HG02759 (cell line): ENCODE data around the gene FAM228B.
"Not testable (repeated sequence)": the region's sequence is repeated elsewhere in the genome, so short reads cannot be mapped to it uniquely, and the experiment has no call there.

Experiments
- ATAC-seq: cut with Tn5 transposase; IDR thresholded peaks from one replicate; pipeline ENCODE4 v1.9.1; 2021; ENCODE audit warnings: mild to moderate bottlenecking, moderate library complexity; ENCODE audit not compliant: unreplicated experiment

The FAM228B gene

GRCh38 chr2:24153478-24153877 is 30.2 kb downstream of the FAM228B start:
- no peak for ATAC-seq

GRCh38 chr2:24158131-24158530 is 34.9 kb downstream of the FAM228B start:
- ATAC-seq = no peak

GRCh38 chr2:24159708-24160107 is 36.4 kb downstream of the FAM228B start:
- ATAC-seq = no peak

- no peak for ATAC-seq
Measured at GRCh38 chr2:24160761-24161160, 37.5 kb downstream of the FAM228B start.

DNA sequence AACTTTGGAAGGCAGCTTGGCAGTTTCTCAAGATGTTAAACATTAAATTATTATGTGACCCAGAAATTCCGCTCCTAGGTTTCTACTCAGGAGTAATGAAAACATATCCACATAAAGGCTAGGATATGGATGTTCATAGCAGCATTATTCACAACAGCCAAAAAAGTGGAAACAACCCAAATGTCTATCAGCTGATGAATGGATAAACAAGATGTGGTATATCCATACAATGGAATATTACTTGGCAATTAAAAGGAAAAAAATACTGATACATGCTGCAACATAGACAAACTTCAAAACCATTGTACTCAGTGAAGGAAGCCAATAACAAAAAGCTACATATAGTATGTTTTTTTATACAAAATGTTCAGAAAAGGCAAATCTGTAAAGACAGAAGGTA is 39.2 kb downstream of the FAM228B start:
- no peak for ATAC-seq

GRCh38 chr2:24163186-24163585 is 39.9 kb downstream of the FAM228B start:
- ATAC-seq = no peak

DNA sequence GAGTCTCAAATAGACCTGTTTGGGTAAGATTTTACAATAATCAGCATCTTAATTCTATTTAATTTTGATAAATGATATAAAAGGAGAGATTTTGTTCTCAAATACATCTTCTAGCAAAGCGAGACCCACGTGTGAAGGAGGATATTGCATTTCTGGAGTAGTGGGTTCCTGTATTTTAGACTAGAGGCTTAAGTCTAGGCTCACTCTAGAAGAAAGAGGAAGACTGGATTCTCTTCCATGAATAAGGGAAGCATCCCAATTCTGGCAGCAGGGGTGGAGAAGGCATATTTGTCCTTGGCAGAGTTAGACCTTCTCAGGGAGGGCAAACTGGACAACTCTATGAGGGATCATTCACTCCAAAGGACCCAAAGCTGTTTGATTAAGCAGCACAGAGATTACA is 40.3 kb downstream of the FAM228B start:
- no peak for ATAC-seq

DNA sequence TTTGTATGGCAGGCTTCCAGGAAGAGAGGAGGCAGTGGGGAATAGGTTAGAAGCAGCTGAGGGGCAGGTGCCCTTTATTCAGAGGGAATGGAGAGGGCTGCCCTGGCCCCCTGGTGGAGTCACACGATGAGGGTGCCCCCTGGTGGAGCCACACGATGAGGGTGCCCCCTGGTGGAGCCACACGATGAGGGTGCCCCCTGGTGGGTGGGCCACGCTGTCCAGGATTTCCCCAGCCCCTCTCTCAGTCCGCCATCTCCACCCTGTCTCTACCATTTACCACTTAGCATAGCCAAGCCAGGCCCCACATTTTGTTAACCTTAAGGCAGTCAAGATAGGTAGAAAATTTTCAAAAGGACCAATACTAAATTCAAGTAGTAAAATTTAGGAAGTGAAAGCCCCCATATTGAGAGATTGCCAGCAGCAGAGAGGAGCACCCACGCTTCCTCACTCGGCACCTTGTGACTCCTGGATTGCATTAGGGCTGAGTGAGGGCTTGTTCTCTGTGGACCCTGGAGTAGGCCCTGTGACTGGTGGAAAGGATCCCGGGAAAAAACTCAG is 41.2 kb downstream of the FAM228B start:
- peak; percentile 63 for ATAC-seq

DNA sequence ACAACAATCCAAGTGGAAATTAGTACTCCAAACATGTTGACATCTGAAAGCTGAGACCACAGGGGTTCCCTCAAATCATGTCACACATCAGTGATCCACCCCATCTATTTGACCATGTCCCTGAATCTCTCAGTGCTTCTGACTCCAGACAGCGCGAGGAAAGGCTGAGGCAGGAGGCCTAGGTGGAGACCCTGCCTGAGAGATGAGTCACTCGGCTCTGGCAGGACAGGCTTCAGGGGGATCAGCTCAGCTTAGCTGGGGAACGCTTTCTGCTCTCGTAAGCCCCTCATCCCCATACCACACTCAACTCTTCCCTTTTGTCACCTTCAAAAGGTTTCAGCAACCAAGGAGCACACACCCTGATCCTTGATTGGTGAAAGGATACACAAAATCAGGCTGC is 45.8 kb downstream of the FAM228B start:
- ATAC-seq = no peak

DNA sequence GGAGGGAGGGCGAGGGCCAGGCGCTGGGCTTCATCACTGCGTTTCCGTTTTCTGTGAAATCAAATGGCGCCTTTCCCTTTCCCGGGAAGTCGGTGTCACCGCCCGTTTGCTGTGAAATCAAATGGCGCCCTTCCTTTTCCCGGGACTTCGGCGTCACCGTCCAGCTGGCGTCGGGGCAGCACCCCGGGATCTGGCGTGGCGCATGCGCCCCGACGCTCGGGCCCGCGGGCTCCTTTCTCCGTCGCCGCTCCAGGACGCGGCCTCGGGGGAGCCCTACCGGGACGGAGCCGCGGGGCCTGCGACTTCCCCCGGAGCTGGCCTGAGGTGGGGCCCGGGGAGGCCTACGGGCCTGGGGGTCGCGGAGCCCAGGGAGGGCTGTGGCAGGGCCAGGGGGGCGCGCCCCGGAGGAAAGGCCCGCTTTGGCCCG is 51.6 kb downstream of the FAM228B start, which contains the start of gene FAM228A:
Gene FAM228A, plus strand, starts transcription at position 203 of the 427 bp plus-strand sequence. CDS start 428 bp downstream, outside the sequence.
- ATAC-seq = no peak

DNA sequence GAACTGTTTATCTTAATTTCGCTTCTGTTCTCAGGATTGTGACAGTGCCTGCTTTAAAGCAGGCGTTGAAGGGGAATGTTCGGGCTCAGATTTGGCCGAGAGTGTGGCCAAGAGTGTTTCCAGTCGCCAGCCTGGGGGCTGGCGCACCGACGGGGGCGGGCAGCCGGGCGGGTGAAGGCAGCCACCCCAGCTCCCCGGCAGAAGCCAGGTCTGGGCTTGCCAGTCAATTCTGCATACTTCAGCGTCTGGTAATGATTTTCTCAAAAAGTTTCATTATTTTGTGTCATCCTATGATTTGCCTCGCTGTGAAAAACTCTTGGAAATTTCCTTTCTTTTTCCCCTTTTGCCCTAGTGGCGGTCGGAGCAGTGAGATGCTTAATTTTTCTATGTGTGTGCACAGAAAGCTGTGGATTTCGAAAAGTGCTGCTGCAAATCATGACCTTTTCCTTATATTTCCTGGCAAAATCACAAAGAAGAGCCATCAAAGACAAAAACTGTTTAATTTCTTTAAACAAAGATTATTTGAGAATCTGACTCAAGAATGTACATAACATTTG is 52.4 kb downstream of the FAM228B start:
- no peak for ATAC-seq

- ATAC-seq = no peak
Measured at GRCh38 chr2:24176326-24176725, 53.1 kb downstream of the FAM228B start.

GRCh38 chr2:24179683-24180082 is 56.4 kb downstream of the FAM228B start:
- ATAC-seq = no peak

DNA sequence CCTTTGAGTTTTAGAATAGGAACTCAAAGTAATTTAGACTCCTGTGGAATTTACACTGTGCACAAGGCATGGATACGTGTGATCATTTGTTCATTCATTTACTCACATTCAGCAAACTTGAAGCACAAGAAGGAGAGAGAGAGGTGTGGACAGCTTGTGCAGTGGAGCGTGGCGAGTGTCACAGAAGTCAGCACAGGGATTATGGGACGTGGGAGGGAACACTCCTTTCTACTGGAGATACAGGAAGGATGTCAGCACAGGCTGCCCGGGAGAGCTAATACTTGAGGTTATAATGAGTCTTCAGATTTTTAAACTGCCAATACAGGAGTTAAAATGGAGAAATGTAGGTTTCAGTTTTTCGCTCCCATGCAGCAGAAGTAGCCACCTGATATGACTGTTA is 58.6 kb downstream of the FAM228B start:
- ATAC-seq = no peak

GRCh38 chr2:24182507-24182906 is 59.2 kb downstream of the FAM228B start:
- no peak for ATAC-seq

- ATAC-seq = no peak
Measured at GRCh38 chr2:24183366-24184069, 60.2 kb downstream of the FAM228B start.

GRCh38 chr2:24189551-24189950 is 66.3 kb downstream of the FAM228B start:
- no peak for ATAC-seq

DNA sequence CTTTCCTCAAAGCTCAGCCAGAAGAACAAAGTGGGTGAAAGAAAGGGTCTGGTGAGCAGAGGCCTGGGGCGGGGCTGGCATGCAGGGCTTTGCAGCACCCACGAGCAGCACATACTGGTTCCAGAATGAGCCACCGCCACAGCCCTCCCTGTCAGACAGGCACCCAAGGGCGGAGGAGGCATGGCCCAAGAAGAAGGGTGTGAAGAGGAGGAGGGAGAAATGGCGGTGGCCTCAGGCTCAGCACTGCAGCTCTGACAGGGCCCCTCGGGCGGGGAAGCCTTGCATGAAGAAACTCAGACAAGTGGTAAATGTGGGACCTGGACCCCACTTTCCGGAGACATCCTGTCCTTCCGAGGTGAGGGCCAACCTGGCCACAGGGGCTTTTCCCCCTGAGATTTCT is 67.2 kb downstream of the FAM228B start:
- ATAC-seq = no peak

DNA sequence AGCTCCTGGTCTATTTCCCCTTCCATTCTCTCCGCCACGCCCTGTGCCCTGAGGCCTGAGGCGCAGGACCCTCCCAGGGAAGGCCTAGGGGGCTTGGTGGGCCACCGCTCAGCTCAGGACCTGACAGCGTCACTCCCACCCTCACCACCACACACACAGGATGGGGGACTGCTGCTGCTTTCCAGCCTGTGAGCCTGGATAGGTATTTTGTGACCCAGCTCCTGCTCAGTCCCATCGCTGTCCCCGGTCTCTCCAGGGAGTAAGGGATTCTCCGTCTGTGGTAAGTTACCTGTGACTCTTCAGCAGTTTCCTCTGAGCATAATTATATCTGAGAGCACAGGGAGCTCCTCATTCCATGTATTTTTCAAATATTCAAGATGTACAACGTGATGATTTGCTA is 67.9 kb downstream of the FAM228B start:
- no peak for ATAC-seq

- ATAC-seq = no peak
Measured at GRCh38 chr2:24191848-24192247, 68.6 kb downstream of the FAM228B start.

DNA sequence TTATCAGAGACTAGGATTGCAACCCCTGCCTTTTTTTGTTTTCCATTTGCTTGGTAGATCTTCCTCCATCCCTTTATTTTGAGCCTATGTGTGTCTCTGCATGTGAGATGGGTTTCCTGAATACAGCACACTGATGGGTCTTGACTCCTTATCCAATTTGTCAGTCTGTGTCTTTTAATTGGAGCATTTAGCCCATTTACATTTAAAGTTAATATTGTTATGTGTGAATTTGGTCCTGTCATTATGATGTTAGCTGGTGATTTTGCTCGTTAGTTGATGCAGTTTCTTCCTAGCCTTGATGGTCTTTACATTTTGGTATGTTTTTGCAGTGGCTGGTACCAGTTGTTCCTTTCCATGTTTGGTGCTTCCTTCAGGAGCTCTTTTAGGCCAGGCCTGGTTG is 73.9 kb downstream of the FAM228B start:
- not testable (repeated sequence) for ATAC-seq

DNA sequence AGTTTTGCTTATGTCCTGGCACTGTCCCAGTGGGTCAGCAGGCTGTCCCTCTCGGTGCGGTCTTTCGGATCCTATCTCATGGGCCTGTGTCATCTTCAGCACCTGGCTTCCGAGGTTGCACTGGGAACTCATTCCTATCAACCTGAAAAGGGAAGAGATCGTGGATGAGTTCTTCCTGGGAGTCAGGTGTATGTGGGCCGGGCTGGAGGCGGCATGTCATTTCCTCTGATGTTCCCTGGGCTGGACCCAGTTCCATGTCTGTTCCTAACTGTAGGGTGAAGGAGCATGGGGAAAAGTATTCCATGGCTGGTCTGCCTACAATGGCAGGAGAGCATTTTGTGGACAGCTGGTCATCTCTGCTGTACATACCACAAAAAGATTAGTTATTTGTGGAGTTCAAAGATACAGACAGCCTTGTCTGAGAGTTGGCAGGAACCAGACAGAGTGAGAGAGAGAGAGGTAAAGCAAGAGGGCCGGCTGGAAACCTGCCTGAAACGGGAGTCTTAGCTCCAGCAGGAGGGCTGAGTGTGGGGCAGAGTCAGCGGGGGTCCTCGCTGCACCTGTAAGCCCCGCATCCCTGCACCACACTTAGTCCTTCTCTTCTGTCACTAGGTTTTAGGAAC is 76.8 kb downstream of the FAM228B start:
- no peak for ATAC-seq
